NCI-H748 treated with DMSO at 0.1 percent for 48 hours (cell line): ENCODE results near the gene IRX3.
A peak's percentile ranks its signal among the peaks of the same experiment; 100 is the strongest.

Experiments
- DNase-seq: peaks from one replicate; lab custom pipeline; 2025; lab: John Stamatoyannopoulos, UW

Gene IRX3

DNA sequence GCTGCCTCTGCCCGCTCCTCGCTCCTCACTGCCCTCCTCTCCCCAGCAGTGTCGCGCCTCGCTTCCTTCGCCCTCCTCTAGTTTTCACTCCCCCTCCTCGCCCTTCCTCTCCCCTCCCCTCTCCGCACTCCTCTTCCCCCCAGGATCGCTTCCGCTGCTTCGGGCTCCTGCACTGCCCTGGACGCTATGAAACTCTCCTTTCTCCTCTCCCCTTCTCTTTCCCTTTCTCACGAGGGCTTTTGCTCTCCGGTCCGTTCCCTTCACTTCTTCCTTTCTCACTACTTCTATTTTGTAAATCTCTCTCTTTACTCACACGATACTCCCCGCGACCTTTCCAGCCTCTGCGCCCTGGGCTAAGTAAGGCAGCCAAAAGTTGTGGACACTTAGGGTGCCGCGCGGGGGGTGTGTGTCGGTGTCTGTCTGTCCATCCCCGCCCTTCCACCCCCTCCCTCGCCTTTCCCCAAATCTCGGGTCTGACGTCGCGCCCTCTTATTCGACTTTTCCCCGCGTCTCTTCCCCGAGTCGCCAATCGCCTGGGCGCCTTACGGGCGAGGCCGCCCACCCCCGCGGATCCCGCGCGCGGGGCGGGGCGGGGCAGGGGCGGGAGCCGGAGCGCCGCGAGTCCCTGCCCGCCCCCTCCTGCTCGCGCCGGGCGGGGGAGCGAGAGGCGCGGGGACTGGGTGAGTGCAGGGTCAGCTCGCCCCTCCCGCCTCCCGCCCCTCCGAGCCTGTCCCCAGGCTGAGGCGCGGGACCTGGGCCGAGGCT, at the start of gene IRX3:
TSS of gene IRX3 (minus strand) at position 422 of the 765 bp plus-strand sequence. CDS start 737 bp downstream, outside the sequence.
- peak; percentile 23 for DNase-seq

DNA sequence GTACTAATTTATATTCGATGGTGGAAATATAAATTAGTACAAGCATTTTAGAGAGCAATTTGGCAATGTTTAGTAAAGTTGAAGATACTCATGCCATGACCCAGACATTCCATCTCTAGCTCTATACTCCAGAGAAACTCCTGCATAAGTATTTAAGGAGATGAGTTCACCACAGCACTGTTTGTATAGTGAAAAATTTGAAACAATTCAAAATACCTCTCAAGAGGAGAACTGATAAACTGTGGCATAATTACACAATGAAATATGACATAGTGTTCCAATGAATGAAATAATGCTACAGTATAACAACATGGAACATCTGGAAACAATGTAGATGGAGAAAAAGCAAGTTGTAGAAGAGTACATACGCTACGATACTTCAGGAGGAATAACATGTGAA, 48.6 kb upstream of the IRX3 start:
- no peak for DNase-seq

DNA sequence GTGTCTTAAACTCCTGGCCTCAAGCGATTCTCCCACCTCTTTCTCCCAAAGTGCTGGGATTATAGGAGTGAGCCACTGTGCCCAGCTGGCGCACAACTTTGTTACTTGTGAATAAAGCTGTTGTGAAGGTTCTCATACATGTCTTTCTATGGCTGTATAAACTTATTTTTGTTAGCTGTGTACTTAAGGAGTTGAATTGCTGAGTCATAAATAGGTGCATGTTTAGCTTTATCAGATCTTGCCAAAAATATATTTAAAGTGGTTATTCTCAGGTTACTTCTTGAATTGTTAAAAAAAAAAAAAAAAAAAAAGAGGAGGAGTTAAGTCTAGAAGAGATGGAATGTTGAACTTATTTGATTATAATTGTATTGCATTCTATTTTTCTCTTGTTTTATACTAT, 47.6 kb upstream of the IRX3 start:
- no peak for DNase-seq

GRCh38 chr16:54331241-54332002, 44.8 kb upstream of the IRX3 start:
- DNase-seq = no peak

DNA sequence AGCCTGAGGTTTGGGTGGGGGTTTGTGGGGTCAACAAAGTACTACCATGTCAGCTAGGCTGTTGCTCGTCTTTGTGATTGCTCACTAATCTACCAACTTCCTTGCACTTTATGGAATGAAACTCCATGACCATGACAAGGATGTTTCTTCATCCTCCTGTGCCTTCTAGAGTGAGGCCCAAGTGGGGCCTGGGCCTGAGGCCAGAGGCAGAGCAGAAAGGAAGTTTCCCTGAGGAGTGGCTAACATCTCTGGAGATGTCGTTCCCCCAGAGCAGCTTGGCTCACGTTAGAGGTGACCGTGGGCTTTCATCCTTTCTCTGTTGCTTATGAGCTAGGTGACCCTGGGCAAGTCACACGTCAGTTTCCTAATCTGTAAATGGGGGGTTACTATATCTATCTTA, 41.0 kb upstream of the IRX3 start:
- DNase-seq = no peak

DNA sequence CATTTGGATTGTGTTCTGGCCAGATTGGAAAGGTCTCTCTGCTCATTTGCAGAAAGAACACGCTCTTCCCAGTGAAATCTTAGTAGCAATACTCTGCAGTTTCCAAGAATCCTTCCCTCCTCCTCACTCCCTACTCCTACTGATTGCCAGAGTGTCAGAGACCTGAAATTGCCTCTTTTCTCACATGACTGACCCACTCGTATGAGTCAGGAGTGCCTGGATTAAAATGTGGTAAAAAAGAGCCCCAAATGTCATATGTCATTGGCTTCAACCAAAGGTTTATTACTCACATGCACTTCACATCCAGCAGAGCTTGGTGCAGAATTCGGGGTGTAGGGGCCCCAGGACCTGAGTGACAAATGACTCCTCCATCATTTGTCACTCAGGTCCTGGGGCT, 39.7 kb upstream of the IRX3 start:
- no peak for DNase-seq

DNA sequence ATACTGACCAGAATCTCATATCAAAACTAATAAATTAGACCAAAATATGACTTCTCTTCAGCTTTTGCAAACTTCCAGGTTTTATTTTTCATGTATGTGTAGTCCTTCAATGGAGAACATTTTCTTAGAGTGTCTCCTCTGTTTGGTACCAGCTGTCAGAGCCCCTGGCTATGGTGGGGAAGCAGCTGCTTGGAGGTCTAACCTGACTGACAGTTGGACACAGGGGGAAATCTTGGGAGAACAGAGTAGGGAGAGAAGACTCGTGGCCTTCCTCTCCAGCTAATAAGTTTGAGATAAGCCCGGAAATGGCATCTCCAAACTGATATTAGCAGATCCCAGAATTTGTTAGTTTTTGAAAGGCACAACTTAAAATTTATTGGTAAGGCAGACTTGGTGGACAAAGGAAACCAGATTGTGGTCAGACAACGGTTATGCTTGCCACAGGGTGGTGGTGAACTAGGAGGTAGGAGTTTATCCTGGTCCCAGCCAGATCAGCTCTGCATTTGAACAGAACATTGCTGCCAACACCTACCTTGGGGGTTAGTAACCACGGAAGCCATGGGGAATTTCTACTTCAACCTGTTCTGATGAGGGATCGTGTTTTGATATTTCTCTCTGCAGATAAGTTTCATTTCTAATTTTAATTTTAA, 39.2 kb upstream of the IRX3 start:
- DNase-seq = no peak

DNA sequence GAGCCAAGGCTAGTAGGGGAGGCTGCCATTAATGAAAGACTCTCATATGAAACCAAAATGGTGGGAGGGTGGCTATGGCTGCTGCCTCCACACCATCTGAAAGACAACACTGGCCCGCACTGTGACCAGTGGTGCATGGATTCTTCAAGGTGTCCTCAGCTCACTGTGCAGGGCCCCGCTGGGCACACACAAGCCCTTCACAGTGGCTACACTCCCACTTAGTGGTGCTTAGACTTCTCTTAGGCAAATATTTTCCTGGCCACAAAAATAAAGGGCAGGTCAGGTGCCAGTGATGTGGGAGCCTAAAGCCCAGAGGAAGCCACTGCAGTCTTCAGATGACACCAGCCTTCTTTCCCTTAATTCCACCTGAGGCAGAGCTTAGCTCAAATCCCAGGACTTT, 38.1 kb upstream of the IRX3 start:
- DNase-seq = no peak

DNA sequence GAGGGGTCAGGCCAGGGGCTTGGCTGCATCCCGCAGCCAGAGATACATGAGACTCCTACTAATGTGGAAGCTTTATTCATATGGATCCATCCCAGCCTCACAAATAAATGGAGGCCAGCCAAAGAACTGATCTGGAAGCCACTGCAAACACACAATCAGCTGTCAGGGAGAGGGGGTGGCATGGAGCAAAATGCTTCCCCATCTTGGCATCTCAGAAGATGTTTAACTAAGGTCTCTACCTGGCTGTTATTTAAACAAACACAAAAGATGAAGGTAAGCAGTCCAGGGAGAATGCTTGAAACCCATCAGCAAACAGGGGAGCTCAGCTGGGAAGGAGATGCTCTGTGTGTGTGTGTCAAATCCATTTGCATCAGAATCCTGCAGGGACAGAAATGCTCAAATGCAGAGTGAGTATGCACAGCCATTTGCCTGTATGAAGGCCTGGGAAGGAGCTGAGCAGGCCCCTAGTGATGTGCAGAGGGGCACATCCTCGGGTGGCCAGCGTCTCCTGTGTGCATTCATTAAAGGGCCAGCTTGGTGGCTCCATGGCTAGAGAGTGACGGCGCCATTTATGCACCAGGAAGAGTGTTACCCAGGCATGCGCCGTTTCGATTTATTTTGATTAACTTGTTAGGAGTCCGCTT, 34.2 kb upstream of the IRX3 start:
- DNase-seq = no peak

DNA sequence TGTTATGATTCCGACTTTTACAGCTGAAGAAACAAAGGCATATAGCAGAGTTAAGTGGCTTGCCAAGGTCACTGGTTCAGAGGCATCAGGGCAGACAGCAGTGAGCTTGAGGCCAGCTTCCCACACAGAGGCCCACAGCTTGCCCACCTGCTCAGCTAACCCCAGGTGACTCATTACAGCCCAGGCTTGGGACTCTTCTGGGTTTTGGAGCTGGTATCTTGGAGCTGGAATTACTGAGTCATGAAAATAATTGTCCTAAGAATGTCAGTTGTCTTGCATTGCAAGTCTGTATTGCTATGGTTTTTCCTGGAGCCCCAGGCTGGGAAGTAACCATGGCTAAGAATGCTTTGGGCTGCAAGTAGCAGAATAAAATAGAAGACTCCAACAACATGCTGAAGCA, 32.4 kb upstream of the IRX3 start:
- DNase-seq = no peak

- DNase-seq = no peak
Observed at GRCh38 chr16:54317101-54317611, 30.6 kb upstream of the IRX3 start.

GRCh38 chr16:54316095-54316889, 29.7 kb upstream of the IRX3 start:
- DNase-seq = no peak

- no peak for DNase-seq
Observed at GRCh38 chr16:54313789-54314188, 27.2 kb upstream of the IRX3 start.

- no peak for DNase-seq
Observed at GRCh38 chr16:54312502-54312991, 26.0 kb upstream of the IRX3 start.

- no peak for DNase-seq
Observed at GRCh38 chr16:54309341-54309740, 22.8 kb upstream of the IRX3 start.

GRCh38 chr16:54305080-54305479, 18.5 kb upstream of the IRX3 start:
- no peak for DNase-seq

- no peak for DNase-seq
Observed at GRCh38 chr16:54303613-54304012, 17.0 kb upstream of the IRX3 start.

- no peak for DNase-seq
Observed at GRCh38 chr16:54297154-54297553, 10.6 kb upstream of the IRX3 start.

GRCh38 chr16:54296543-54296942, 10.0 kb upstream of the IRX3 start:
- no peak for DNase-seq

DNA sequence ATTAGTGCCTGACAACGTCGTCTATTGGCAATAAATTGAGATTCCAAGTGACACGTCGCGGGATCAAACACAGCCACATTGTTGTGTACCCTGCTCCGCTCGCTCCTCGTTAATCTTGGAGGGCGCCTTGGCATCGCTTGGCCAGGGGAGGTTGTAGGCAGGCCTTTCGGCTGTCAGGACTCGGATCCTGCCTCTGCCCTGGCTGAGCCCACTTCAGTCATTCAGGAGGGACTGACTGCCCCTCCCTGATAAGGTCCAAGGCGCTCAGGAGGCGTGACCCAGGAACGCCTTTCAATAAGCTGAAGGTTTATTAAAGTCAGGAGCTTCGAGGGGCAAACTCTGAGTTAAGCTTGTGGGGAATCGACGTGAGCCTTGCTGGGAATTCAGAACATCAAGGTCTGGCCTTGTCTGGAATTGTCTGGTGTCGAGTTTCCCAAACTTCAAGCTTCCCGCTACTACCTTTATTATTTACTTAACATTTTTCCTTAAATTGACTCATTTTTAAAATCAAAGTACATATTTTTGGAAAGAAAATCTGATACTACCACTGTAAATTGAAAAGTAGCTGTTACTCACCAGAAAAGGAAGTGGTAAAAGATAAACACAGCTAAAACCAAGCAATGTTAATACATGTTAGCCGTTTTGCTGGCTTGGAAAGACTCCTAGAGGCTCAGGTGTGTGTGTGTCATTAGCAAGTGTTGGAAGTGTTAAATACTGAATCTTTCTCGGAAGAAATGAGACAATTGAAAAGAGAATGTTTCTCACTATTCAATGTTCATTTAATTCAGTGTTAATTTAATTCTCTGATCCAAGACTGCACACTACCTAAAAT, 5.3 kb upstream of the IRX3 start:
- no peak for DNase-seq
